Hematopoietic multipotent progenitor cell (in vitro differentiated cells): ENCODE data around the gene IGSF9. TPM values are rescaled to one million over a fixed set of nuclear protein-coding genes. Genes with fewer than 3 reads are reported as not detected.

Experiments
- DNase-seq, 3 donors: peaks; one replicate each; pipeline ENCODE4 v3.0.0-alpha.2; 2011 to 2015; ENCODE audit warnings: low read depth in 2 of 3, low spot score in 2 of 3
- total RNA-seq: library from RNA; depleted of rRNA; stranded (reverse); fragments of >200 nt; gene quantifications from one replicate; pipeline ENCODE4 v1.2.3, GENCODE V29; 2012

The IGSF9 gene
- total RNA-seq, 1 donor, result 0.54 TPM

GRCh38 chr1:159935305-159935704 lies 10.1 kb downstream of the IGSF9 start:
- DNase-seq, result no peak

DNA sequence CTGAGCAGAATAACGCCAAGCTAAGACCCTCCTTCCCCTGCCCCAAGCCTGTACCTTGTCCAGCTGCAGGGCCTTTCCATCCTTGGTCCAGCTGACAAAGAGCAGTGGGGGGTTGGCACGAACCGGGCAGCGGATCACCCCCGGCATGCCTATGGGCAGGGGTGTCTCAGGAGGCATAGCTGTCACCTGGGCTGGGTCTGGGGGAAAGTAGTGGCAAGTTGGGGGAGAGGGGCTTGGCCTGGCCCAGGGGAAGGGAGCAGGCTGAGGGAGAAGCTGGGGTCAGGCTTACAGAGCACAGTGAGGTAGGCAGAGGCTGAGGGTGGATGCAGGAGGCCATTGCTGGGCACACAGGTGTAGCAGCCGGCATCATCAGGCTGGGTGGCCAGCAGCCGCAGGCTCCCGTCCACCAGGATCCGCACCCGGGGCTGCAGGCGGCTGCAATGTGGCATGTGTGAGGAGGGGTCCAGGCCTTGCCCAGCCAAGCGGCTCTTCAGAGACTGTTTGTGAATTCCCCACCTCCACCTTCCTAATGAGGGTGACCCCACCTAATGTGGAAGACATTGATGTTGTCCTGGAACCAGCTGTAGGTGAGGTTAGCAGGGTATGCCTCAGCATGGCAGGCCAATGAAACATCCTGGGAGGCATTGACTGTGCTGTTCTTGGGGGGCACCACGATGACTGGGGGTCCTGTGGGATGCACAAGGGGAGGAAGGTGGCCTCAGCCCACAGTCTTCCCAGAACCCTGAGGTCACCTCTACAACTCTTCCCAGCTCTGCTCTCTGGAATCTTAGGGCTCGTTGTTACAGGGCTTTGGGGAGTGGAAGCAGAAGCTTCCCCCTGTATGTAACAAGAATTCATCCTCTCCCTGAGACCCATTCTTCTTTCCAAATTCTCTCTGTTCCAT lies 11.0 kb downstream of the IGSF9 start:
- DNase-seq, result no peak

DNA sequence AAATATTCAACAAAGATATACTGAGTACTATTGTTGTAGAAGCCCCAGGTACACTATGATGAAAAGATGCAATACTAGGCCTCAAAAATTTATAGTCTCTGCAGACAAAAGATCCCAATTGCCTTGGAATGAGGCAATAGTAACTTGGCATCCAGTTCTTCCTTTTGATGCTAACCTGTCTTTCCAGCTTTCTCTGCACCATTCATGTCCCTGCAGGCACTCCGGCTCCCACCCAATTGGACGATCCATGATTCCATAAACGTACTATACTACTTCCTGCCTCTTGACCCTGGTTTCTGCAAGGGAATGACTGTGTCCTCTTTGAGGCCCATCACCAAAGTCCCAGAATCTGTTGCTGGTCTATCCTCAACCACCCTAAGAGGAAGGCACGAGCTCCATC lies 12.1 kb downstream of the IGSF9 start:
- DNase-seq, result no peak

DNA sequence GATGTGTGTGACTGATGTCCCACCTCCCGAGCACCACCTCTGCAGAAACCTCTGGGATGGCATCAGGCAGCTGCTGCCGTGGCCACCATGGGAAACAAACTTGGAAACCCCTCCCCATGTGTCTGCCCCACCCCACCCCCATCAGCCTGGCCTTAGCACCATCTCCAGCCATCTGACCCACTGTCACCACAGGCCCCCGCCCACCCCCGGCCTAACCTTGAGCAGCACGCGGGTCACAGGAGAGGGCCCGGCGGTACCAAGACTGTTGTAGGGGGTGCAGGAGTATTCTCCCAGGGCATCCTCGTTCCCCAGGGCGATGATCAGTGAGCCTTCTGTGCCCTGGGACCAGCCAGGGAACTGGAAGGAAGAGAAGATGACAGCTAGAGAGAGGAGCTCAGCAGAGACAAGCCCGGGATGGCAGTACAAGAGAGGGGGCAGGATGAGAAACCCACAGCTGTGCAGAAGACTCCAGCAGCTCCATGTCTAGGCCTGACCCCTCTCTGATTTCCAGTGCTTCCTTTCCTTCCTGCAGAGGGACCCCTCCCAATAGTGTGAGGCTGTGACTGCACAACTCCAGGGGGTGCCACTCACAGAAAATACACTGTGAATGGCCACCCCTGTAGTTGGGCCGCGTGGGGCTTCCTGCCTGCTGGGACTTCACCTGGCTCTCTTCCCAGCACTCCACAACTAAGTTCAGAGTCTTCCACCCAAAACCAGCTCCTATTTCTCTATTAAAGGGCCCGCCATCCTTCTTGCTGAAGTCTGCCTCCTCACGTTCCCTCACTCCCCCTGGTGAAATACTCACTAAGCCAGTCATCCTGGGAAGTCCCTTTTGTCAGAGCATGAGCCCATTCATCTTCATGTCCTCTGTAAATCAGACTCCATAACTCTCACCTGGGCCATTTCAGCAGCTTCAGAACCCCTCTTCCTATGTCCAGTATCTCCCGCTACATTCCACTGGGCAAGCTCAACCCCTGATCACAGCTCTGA lies 12.8 kb downstream of the IGSF9 start:
- no peak for DNase-seq

- DNase-seq, result no peak
These were observed 13.6 kb downstream of the IGSF9 start for GRCh38 chr1:159931795-159932173.

DNA sequence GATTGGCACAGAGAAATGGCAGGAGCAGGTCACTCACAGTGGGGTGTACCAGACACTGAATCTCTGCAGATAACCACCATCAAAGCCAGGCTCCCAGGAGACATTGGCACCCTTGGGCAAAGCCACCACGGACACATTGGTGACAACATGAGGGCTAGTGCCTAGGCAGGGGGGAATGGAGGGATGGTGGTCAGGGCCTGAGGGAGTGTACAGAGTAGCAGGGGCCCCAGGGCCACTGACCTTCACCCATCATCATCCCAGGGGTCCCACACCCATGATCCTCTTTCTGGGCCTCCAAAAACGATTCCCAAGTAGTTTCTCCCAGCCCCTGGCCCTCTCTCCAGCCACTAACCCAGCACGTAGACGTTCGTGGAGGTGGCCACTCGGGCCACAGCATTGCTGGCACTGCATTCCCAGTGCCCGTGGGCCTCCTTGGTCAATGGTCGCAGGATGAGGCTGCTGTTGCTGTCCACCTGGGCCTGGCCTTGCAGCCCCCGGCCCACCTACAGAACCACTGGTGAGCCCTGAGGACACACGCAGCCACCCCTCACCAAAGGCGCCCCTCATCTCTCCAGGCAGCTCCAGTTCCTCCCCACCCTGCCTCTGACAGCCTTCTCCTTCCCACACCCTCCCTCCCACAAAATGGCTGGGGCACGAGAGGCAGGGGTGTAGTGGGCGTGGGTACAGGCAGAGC lies 14.2 kb downstream of the IGSF9 start:
- DNase-seq, result no peak

GRCh38 chr1:159930634-159931033 lies 14.8 kb downstream of the IGSF9 start:
- no peak for DNase-seq

GRCh38 chr1:159930216-159930615 lies 15.2 kb downstream of the IGSF9 start:
- DNase-seq, result no peak

GRCh38 chr1:159929155-159930051 lies 16.0 kb downstream of the IGSF9 start:
- DNase-seq, result no peak

DNA sequence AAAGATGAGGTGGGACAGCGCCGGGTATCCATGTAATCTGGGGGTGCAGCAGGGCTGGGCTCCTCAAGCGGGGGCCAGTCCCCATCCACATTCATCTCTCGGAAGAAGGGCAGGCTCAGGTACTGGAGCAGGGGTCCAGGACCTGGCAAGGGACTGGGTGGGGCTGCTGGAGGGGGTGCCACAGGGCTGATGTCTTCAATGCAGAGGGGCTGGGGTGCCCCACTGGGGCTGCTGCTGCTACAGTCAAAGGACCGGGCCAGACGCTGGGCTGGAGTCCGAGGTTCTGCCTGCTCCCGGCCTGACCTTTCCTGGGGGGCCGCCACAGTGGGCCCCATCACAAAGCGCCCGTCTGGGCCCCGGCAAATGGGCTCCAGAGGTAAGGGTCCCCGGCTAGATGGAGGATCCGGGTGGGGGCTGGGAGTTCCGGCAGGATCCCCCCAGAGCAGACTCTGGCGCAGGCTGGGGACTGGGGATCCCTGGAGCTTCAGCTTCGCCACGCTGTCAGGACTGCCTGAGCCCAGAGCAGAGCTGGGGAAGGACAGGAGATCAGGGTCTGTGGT lies 16.8 kb downstream of the IGSF9 start:
- no peak for DNase-seq

DNA sequence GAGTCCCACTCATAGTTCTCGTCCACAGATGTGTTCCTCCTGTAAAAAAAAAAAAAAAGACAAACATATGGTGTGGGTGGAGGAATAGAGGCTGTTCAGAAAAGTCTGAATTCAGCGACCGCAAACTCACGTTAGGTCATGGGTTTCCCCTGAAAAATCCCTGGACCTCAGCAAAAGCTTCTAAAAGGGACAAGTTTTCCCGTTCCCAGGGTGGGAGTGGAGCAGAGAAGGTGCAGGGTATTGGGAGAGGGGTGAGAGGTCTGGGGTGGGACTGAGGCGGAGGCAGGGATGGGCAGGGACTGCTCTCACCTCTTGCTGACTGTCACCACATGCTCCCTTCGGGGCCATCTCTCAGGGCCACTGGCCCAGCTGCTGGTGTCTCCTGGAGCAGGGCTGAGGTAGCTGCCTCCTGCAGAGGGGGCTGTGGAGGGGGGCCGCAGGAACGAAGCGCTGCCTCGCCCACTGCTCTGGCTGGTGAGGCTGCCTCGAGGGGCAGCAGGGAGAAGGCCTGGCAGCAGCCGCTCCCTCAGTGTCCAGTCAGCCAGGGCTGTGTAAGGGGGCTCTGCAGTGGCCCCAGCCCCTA lies 17.5 kb downstream of the IGSF9 start:
- DNase-seq, result no peak

DNA sequence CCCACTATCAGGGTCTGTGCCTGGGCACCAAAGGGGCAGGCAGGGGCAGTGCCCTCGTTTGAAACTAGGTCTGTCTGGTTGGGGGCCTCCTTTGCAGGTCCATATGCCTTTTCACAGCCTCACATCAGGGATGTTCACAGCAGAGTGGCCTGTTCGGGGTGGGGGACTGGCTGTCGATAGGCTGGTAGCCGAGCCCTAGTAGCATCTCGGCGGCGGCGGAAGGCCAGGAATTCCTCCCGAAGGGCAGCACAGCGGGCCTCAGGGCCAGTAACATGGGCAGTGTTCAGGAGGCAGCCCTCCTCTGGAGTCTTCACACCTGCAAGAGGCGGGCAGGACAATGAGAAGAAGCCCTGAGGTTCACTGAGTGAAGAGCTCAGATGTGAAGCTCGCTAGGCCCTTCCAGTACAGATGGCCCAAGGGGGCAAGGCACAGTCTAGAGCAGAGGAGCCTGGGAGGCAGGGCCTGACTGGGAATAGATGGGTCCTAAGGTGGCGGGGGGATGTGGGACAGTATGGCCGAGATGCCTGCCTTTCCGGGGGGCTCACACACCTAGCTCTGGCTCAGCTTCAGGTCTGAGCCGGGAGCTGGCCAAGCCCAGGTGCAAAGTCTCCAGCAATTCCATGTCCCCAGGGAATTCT lies 18.1 kb downstream of the IGSF9 start:
- no peak for DNase-seq

GRCh38 chr1:159925719-159926078 lies 19.7 kb downstream of the IGSF9 start:
- DNase-seq, result no peak

DNA sequence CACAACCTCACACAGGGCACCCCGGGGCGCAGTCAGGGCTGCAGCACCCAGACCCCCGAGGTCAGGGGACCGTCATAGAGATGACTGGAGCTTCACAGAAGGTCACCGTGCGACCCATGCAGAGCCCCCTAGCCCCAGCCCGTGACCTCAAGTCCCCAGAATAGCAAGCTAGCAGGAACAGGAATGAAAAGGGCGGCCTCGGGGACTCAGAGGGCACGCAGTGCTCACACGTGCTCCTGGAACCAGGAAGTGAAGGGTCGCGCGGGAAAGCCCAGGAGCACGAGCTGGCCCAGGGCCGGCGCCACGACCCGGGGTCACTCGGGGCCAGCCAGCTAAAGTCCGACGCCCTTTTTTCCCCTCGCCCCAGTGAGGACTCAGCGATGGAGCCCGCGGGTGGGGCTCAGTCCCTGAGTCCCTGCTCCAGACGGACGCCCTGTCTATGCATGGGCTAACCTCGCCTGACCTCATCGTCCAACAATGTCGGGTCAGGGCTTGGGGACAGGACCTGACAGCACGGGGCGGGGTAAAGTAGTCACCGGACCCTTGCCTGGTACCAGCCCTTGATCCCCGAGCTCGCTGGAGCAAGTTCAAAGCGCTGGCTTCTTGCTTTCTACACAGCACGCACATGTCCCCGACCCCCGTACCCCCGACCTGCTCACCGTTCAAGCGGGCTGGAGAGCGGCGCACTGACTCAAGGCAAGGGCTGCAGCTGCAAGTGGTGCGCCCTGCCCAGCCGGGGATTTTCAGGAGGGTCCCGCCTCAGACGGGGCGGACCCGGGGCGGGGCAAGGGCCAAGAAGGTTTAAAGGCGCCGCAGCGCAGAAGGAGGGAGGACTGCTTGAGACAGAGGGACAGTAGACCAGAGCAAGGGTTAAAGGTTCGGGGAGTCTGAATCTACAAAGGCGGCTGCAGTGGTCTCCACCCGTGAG lies 20.4 kb downstream of the IGSF9 start, which contains the start of gene TAGLN2:
TSS of gene TAGLN2 (minus strand) at position 717 of the 928 bp plus-strand sequence. CDS start 4,998 bp downstream, outside the sequence.
- DNase-seq, result peak; percentile 84 to 92 (median 89)

GRCh38 chr1:159924025-159924790 lies 21.2 kb downstream of the IGSF9 start:
- peak; percentile 55 to 81 (median 78) for DNase-seq

DNA sequence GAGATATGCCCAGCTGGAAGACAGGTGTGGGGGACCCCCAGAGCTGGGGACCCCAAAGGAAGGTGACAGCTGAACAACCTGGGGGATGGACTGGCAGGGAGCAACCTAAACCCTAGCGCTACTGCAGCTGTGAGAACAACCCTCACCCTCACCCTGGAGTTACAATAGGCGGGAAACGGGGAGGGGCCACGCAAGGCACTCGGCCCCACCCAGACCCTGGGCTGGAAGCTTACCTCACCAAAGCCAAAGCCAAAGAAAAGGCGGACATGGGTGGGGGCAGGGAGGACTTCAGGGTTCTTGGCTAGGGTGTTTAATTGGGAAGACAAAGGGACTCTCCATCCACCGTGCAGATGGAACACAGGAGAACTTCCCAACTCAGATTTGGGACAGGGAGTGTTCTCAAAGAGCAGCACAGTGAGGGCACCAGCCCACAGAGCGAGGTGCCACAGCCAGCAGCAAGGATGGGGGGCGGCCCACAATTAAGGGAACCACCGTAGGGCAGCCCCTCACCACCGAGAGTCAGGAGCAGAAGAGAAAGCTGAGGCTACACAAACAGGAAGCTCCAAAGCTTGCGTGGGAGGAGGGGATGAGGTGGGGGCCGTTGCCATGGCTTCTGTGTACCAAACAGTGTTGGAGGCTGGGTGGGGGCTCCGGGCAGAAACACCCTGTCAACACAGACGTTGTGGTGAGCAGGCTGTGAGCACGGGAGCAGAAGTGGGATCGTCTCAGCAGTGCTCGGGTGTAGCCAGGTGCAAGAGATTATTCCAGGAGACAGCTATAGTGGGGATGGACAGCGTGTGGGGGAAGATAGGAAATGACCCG lies 22.0 kb downstream of the IGSF9 start:
- DNase-seq, result peak; percentile 81 to 98 (median 96)
